ENCODE results near the gene GALK2. TPM values are rescaled to one million over a fixed set of nuclear protein-coding genes. Genes with fewer than 3 reads are reported as not detected.

Gene GALK2
- total RNA-seq, 1 experiment from 2014 or later: 13.7 TPM

DNA sequence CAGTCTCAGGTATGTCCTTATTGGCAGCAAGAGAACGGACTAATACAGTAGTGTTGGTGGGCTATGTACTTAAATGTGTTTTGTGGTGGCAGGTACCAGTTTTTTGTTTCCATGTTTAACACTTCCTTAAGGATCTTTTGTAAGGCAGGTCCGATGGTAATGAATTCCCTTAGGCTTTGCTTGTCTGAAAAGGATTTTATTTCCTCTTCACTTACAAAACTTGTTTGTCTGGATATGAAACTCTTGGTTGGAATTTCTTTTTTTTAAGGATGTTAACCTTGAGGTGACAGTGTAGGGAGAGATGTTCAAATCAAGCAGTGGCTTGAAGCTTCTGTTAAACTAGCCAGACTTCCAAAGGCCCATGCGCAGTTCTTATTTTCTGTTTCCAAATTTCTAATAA is 130.8 kb downstream of the GALK2 start:
- H3K4me3 Mint-ChIP-seq: no peak overlapping the region
- WGBS (ENCODE audit: extremely low coverage, insufficient read length, low lambda C conversion rate): no CpG with 5 or more reads among the region's 3 CpGs

More for the DNA sequence above, 130.8 kb downstream of the GALK2 start:
- H3K23me2 ChIP-seq (ENCODE audit: insufficient read length, low read depth, low read length, poor library complexity, severe bottlenecking): no peaks in the 10 kb centered on the region
- no peak for DNase-seq
- Mint-ChIP-seq H3K27me3 (ENCODE audit: low read depth) (no peaks in the 10 kb centered on the region; the same call in 1 of the 2 replicates), H3K9me3 (peaks cover 0 to 3% of the 10 kb centered on the region in 2 experiments; a peak in 4 of 5 replicates), H3K36me3 (ENCODE audit: insufficient read depth in 1 of 3, low read depth in 3 of 3) (peaks cover 2 to 9% (median 4%) of the 10 kb centered on the region in 3 experiments; a peak in 4 of 7 replicates), H3K4me1 (no peaks in the 10 kb centered on the region), H3K27ac (no peak overlapping the region)
- no peak overlapping the region for H3K9ac ChIP-seq (ENCODE audit: extremely low read depth, insufficient read length, low read length)
- H4K5ac ChIP-seq (ENCODE audit: insufficient read length, low read depth, low read length): no peak overlapping the region
- no peaks in the 10 kb centered on the region for H3K27me3 ChIP-seq (ENCODE audit: insufficient read depth, low read length)
- no peak overlapping the region for H4K8ac ChIP-seq (replicated peaks; ENCODE audit: insufficient read length, low read depth, low read length)
- H3K23ac ChIP-seq (ENCODE audit: insufficient read length, low read depth, low read length): no peak overlapping the region
- H3K79me2 ChIP-seq (ENCODE audit: insufficient read depth, low read length): no peaks in the 10 kb centered on the region
- H3K4me2 ChIP-seq (ENCODE audit: insufficient read depth, insufficient read length, low read length): no peak overlapping the region
- no peak overlapping the region for H2BK5ac ChIP-seq (ENCODE audit: insufficient read length, low read length)
- H3T11ph ChIP-seq (ENCODE audit: low read length): no peak overlapping the region
- TF ChIP-seq, protein P1, sequence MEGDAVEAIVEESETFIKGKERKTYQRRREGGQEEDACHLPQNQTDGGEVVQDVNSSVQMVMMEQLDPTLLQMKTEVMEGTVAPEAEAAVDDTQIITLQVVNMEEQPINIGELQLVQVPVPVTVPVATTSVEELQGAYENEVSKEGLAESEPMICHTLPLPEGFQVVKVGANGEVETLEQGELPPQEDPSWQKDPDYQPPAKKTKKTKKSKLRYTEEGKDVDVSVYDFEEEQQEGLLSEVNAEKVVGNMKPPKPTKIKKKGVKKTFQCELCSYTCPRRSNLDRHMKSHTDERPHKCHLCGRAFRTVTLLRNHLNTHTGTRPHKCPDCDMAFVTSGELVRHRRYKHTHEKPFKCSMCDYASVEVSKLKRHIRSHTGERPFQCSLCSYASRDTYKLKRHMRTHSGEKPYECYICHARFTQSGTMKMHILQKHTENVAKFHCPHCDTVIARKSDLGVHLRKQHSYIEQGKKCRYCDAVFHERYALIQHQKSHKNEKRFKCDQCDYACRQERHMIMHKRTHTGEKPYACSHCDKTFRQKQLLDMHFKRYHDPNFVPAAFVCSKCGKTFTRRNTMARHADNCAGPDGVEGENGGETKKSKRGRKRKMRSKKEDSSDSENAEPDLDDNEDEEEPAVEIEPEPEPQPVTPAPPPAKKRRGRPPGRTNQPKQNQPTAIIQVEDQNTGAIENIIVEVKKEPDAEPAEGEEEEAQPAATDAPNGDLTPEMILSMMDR (conservative IDR thresholded peaks at IDR 0.05): no peak
- no peaks in the 10 kb centered on the region for H3K9me3 ChIP-seq (ENCODE audit: control insufficient read depth, low read depth, low read length)
- H3K4ac ChIP-seq (ENCODE audit: low read depth, low read length): no peak overlapping the region
- H3K14ac ChIP-seq (ENCODE audit: insufficient read depth, low read length): no peak overlapping the region
- no peaks in the 10 kb centered on the region for H3K79me1 ChIP-seq (ENCODE audit: insufficient read depth, low read depth, low read length, poor library complexity, severe bottlenecking)
- H2BK12ac ChIP-seq (ENCODE audit: insufficient read length, low read depth, low read length): no peak overlapping the region
- no peak overlapping the region for H2BK120ac ChIP-seq (ENCODE audit: low read depth, low read length, poor library complexity, severe bottlenecking)
- no peaks in the 10 kb centered on the region for H3K4me1 ChIP-seq (ENCODE audit: insufficient read depth, low read length)
- no peak overlapping the region for H3K56ac ChIP-seq (ENCODE audit: insufficient read length, low read depth, low read length)
- no peak overlapping the region for H2BK20ac ChIP-seq (ENCODE audit: low read depth, low read length, poor library complexity, severe bottlenecking)
- H4K20me1 ChIP-seq (ENCODE audit: control insufficient read depth, insufficient read depth, insufficient read length): no peaks in the 10 kb centered on the region
- no peak overlapping the region for H4K91ac ChIP-seq (ENCODE audit: insufficient read length, low read depth, low read length)
- no peak overlapping the region for H2AFZ ChIP-seq (ENCODE audit: low read length)
- H2AK5ac ChIP-seq (ENCODE audit: insufficient read length, low read length): no peak overlapping the region
- no peak overlapping the region for H3K18ac ChIP-seq (ENCODE audit: insufficient read length, low read depth, low read length)
- H2BK15ac ChIP-seq (ENCODE audit: low read depth, low read length): no peak overlapping the region
- no peak overlapping the region for H3K27ac ChIP-seq (ENCODE audit: insufficient read length, low read depth, low read length)
